Astrocyte of the hippocampus (primary cell): ENCODE results near the gene ODAD4.
"Not testable (repeated sequence)": the region's sequence is repeated elsewhere in the genome, so short reads cannot be mapped to it uniquely, and the experiment has no call there.

ENCODE experiments used
- DNase-seq: peaks from one replicate; pipeline ENCODE4 v3.0.0; 2011; ENCODE audit warnings: low read depth, low spot score

ODAD4 gene

DNA sequence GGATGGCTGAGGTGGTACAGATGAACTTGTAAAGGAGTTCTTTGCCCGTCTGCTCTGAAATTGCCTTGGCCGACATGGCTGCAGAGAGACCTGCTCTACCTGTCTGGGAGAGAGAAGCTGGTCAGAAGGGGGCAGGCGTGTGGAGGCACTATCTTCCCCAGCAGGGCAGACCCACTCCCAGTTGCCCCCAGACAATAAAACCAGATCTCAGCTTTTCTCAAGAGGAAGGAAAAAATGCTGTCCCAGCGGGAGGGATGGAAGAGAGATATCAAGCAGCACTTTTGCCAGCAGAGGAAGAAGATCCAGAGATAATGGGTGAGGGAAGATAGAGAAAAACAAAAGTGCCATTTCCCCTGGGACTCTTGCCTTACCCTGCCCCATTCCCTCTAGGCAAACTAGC is 16.6 kb upstream of the ODAD4 start:
- no peak for DNase-seq

DNA sequence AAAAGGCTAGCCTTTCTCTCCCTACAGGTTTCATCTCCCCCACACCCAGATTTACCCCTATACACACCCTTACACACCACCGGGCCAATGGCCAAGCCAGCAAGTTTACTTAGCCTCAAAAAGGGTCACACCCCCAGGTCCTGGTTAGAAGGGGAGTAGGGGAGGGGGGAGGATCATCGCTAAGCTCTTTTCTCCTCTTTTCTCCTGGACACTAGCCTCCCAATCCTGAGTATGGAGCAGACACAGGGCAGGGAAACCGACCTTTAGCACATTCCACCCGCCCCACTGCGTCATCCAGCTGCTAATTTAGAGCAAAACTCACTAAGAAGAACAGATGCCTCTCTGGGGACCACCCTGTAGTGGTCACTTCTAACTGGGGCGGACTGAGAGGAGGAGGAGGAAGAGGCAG is 16.1 kb upstream of the ODAD4 start:
- DNase-seq: no peak

DNA sequence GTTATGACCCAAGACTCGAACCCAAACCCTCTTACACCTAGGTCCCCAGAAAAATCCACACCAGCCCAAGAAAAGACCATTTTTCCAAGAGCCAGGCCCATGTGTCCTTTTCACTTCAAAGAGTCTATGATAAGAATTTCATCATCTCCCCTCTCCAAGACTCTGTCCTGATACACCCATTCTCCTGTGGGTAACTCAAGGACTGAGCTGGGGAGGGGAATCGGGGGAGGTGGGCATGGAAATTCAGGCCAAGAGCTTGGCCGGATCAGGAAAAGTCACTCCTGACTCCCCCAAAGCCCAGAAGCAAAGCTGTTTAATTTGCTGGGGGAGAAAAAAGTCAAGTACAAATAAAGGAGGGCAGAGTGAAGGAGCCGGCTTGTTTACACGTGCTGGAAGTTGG is 15.4 kb upstream of the ODAD4 start:
- no peak for DNase-seq

DNA sequence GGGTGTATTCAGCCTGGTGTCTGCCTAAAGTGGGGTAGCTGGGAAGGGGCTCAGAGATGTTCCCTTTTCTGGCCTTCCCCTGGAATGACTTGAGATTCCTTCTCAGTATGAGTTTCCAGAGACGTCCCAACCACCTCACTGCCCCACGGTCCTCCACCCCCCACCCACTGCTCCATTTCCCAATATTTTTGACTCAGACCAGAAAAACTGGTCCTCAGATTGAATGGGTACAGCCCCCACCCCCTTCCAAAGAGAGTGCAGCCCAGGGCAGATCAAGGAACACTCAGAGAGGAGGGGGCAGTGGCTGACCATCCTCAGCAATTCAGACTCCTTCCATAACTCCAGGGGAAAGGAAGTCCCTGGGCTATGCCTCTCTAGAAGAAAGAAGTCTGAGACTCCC is 14.9 kb upstream of the ODAD4 start:
- DNase-seq: no peak

DNA sequence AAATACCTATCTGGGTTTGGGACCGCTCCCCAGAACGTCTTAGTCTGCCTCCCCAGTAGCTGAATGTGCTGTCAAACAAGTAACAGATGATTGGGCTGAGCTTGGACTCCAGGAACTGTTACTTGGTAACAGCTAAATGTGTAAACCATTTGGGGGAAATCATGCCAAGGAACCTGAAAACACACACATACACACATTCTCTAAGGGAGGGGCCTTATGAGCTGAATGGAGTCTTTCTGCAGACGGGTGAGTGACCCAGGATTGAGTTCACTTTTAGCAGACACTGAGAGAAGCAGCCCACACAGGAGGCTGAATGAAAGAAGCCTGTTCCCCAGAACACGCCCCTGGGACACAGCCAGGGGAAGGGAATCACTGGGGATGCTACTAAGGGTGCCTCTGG is 13.2 kb upstream of the ODAD4 start:
- DNase-seq: peak; percentile 61

DNA sequence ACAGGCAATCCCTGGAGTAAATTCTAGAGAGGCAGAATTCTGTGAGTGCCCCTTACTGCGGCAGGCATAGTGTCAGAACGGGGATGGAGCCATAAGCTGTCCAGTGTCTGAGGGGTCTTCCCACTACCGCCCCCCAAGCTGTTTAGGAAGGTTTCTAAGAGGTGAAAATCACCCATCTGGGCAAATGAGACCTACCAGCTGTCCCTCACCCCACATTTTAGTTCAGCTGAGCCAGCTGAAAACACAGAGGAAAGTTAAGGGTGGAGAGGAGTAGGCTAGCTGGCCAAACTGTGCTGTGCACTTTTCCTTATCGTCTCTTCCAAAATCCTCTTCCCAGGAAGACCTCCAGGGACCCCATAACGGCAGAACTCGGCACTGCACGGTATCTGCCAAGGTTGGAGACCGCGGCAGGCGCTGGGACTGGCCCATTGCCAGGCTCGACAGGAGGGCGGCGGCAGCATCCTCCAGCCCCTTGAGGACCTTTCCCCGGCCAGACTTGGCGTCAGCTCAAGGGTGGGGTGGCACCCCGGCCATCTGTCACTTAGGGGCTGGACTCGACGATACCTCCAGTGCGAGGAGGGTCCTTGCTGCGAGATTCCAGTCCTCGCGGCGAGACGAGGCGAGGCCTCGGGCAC is 12.6 kb upstream of the ODAD4 start:
- DNase-seq: peak; percentile 75

DNA sequence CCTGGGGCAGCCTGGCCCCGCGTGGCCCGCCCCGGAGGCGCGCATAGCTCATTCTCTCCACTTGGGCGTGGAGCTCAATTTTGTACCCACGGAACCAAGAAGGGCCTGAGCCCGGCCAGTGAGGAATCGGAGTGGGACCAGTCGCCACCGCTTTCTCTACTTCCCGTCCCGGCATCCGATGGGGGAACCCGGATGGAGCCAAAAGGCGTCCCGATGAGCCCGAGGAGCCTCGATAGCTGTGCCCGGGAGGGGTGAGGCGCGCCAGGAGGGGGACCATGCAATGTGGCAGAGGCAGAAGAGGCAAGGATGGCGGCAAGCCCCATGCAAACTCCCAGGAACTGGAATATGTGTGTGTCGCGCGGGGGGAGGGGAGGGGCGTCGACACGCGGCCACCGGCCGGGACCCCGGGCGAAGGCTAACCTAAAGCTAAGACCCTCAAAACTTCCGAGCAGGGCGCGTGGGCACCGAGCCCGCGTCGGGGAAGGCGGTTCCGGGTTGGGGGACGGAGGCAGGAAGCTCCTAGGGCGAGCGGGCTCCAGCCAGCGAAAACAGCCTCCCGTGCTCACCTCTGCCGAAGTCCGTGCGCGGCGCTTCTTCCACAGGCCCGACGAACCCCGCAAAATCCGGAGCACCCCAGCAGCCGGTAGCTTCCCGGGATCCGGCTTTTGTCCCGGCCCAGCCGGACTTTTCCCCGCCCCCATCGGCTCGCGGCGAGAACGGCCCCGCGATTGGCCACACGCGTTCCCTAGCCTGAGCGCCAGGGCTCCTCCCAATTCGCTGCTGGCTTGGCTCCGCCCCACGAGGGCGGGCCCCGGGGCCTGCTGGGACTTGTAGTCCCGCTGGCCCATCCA is 11.9 kb upstream of the ODAD4 start, which contains the start of gene ACLY:
TSS of gene ACLY (minus strand) at position 638 of the 851 bp plus-strand sequence. CDS start 5,078 bp downstream, outside the sequence.
- DNase-seq: peak; percentile 99

DNA sequence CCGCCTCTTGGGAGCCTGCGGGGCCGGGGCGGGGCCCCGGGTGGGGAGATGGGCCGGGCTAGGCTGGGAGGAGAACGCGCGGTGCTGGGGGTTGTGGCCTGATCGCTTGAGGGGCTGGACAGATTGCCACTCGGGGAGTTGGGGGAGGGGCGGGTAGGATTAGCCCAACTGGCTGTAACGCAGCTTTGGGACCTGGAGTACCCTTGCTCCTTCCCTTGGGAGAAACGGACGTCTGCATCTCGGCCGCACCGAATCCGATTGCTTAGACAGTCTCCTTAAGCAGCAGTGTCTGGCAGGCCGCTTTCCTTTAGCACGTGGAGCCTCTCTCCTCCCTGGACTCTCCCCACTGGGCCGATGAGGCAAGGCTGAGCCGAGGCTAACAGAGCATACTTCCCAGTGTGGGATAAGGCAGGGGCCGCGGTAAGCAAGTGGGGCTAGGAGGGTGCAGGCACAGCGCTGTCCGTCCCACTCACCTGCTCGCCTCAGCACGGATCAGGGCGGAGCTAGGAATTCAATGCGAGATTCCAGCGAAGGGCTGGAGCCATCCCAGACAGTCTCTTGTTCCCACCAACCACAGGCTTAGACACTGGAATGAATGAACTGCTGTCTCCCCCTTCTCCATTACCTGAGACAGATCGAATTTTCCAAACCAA is 11.1 kb upstream of the ODAD4 start:
- no peak for DNase-seq

DNA sequence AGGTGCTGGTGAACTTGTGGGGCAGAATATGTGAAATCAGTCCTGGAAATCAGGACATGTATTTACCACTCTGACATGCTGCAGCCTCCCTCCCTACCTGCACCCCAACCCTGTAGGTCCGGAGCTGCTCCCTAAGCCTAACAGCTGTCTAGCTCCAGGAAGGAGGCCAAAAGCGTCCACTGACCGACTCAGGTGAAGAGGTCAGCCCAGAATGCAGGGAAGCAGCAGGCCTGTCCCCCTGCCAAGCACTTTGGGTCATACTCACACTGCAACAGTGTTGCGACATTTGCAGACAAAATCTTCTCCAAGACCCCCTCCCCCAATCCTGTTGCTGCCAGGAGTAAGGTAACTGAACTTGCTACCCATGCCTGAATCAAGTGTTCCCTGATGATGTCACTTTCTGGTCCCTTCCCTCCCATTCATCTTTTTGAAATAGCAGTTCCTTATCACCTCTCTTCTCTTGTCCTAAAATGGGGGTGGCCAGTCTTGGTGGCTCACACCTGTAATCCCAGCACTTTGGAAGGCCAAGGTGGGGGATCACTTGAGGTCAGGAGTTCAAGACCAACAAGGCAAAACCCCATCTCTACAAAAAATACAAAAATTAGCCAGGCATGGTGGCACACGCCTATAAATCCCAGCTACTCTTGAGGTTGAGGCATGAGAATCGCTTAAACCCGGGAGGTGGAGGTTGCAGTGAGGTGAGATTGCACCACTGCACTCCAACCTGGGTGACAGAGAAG is 10.4 kb upstream of the ODAD4 start:
- DNase-seq: no peak

DNA sequence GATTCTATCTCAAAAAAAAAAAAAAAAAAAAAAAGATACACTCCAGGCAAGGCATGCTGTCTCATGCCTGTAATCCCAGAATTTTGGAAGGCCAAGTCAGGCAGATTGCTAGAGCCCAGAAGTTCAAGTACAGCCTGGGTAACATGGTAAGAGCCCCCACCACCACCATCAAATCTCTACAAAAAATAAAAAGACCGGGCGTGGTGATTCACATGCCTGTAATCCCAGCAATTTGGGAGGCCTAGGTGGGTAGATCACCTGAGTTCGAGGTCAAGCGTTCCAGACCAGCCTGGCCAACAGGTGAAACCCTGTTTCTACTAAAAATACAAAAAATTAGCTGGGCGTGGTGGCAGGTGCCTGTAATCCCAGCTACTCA is 9.8 kb upstream of the ODAD4 start:
- no peak for DNase-seq

DNA sequence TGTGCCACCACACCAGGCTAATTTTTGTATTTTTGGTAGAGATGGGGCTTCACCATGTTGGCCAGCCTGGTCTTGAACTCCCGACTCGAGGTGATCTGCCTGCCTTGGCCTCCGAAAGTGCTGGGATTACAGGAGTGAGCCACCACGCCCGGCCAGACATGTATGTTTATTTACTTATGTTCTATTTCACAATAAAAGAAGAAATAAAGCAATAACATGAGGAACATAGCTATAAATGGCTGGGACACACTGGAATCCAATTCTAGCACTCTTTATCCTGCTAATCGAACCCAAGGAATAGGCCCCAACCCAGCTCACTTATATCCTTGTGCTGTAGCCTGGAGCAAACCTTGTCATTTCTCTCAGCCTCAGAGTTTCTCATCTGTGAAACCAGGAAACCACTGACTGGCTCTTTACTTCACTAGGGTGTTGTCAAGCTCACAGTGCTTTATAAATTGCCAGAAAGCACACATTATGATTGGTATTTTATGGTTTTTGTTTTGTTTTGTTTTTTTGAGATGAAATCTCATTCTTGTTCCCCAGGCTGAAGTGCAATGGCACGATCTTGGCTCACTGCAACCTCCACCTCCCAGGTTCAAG is 4.3 kb upstream of the ODAD4 start:
- DNase-seq: no peak

DNA sequence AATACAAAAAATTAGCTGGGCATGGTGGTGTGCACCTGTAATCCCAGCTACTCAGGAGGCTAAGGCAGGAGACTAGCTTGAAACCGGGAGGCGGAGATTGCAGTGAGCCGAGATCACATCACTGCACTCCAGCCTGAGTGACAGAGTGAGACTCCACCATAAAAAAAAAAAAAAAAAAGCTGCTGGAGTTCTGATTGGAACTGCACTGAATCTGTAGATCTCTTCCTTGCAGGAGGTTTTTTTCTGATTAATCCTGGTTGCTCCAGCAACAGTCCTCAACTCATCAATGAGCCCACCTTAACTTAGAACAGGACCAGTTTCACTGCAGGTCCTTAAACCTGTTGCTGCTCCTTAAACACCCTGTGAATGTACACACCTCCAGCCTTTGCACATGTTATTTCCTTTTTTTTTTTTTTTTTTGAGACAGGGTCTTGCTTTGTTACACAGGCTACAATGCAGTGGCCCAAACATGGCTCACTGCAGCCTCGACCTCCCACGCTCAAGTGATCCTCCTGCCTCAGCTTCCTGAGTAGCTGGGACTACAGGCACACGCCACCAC is 1.6 kb upstream of the ODAD4 start:
- DNase-seq: no peak

DNA sequence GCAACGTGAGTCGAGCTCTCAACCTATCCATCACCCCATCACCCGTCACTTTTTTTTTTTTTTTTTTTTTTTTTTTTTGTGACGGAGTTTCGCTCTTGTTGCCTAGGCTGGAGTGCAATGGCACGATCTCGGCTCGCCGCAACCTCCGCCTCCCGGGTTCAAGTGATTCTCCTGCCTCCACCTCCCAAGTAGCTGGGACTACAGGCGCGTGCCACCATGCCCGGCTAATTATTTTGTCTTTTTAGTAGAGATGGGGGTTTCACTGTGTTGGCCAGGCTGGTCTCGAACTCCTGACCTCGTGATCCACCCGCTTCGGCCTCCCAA is 378 bp downstream of the ODAD4 start:
- DNase-seq: not testable (repeated sequence)

DNA sequence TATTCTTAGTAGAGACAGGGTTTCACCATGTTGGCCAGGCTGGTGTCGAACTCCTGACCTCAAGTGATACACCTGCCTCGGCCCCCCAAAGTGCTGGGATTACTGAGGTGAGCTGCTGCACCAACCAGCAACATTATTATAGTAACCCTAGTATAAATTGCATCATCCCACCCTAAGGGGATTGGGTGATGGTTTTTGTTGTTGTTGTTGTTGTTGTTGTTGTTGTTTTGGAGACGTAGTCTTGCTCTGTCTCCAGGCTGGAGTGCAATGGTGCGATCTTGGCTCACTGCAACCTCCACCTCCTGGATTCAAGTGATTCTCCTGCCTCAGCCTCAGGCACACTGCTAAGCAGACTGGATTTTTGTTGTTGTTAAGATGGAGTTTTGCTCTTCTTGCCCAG is 1.3 kb downstream of the ODAD4 start:
- not testable (repeated sequence) for DNase-seq

DNA sequence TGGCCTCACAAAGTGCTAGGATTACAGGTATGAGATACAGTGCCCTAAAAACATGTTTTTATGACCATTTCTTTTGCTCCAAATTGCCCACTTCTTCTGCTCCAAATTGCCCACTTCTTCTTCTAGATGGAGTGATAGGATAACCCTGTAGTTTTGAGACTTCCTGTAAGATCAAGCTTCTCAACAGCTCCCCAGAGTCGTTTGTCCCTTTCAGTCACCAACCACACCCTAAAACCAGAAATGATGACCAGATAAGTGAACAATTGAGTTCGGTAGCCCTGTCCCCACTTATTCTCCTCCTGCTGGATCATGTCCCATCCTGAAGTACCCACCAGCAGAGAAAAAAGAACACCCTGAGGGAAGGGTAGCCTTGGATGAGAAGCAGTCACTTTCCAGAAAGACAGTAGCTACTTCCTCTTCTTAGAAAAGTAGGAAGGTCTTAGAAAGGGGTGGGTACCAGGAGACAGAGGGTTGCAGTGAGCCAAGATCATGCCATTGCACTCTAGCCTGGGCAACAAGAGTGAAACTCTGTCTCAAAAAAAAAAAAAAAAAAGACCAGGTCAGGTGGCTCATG is 2.5 kb downstream of the ODAD4 start:
- no peak for DNase-seq

DNA sequence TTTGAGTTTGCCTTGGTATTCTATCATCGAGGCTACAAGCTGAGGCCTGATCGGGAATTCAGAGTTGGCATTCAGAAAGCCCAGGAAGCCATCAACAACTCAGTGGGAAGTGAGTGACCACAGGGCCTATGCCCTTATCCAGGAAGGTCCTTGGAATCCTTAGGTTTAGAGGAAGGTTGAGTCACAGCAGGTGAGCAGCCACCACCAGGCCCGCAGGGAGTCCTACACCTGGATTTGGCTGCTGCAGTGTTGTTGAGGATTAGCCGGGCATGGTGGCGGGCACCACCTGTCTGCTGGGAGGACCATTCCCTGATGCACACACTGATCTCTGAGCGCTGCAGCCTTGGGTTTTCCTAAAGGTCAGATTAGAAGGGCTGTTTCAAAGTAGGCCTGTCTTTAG is 5.2 kb downstream of the ODAD4 start:
- no peak for DNase-seq

DNA sequence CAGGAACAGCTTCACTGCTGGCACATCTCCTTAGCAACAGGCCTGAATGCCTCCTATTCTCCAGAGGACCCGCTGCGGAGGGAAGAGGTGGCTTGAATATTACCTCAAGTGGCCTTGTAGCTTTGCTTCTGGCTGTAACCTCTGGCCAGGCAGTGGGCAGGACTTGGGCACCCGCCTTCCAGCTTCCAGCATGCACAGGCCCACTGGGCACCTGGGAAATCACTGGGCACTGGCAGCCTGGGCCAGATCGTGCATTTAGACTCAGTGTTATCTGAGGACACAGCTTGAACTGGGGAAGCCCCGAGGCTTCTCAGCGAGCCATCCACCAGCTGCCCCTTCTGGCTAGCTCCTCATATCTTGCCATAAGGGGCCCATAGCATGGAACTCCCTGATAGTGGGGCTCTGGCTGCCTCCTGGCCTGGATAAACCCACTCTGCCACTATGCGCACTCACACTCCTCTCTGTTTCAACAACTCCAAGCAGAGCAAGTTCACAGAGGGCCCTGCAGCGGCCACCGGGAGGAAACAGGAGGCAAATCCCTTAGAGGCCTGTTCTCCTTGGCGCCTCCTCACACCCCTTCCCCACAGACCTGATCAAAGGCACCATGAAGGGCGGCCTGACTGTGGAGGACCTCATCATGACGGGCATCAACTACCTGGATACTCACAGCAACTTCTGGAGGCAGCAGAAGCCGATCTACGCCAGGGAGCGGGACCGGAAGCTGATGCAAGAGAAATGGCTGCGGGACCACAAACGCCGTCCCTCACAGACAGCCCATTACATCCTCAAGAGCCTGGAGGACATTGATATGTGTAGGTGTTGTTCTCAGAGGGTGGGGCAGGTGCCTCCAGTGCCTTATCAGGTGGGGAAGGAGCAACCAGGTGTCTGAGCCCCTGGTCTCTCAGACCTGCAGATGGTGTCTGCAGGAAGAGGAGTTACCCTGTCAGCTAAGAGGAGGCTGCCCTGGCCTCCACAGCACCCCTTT is 7.8 kb downstream of the ODAD4 start:
- DNase-seq: no peak

DNA sequence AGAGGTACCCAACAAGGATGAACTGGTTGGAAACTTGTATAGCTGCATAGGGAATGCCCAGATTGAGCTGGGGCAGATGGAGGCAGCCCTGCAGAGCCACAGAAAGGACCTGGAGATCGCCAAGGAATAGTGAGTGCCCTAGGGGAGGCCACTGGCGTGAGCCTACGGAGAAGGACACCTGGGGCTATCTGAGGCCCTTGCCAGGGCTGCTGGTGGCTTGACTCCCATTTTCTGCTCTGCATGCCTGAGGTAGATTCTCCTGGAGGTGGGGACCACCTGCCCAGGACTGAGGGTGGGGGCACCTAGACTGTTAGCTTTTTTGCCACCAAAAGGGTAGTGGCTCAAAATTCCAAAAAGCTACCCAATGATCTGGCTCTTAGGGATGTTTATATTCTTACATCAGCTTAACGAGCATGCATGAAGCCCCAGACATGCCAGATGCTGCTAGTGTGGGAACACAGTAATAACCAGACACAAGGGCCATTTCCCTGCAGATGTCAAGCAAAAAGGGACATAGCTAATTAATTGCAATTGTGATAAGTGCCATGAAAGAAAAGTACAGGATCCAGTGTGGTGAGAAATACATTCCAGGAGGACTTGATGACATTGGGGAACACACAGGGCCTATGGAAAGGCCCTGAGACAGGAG is 8.8 kb downstream of the ODAD4 start:
- no peak for DNase-seq

DNA sequence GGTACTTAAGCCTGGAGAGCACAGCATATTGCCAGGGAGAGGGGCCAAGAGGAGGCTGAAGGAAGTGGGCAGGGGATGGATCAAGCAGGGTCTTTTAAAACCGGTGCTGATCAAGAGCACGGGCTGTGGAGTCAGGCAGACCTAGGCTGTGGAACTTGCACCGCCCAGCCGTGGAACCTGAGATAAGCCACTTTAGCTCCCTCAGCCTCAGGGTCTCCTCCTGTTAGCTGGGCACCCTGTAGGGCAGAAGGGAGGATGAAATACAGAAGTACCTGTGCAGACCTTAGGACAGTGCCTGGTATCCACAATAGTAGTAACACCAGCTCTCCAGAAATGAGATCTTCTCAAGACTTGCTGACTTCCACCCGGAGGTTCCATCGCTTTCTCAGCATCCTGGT is 9.3 kb downstream of the ODAD4 start:
- no peak for DNase-seq
